Renal pelvis (tissue), 4 donors: ENCODE results near the gene FBXL19. TPM values are rescaled to one million over a fixed set of nuclear protein-coding genes. Genes with fewer than 3 reads are reported as not detected.

Experiments used
- DNase-seq: peaks from one replicate; pipeline ENCODE4 v3.0.0-alpha.2; 2013
- polyA plus RNA-seq, 3 donors: library from polyadenylated mRNA; unstranded; fragments of 120-200 nt; gene quantifications; one replicate each; pipeline ENCODE4 v1.2.1, GENCODE V29; 2013; ENCODE audit not compliant: insufficient read length in 3 of 3

Gene FBXL19
- polyA plus RNA-seq, 3 donors = 32.2 to 35.4 (median 34.8) TPM

- no peak for DNase-seq
Measured at GRCh38 chr16:30944352-30944751, 21.0 kb downstream of the FBXL19 start.

- no peak for DNase-seq
Measured at GRCh38 chr16:30946671-30947540, 23.5 kb downstream of the FBXL19 start.

- DNase-seq = no peak
Measured at GRCh38 chr16:30947541-30947858, 24.1 kb downstream of the FBXL19 start.

GRCh38 chr16:30947859-30948666 lies 24.7 kb downstream of the FBXL19 start:
- peak; percentile 99 for DNase-seq

- DNase-seq = peak; percentile 75
Measured at GRCh38 chr16:30948667-30949649, 25.6 kb downstream of the FBXL19 start, which contains the start of gene ORAI3. Gene ORAI3, plus strand, starts transcription at chr16:30949068. Its CDS starts 222 bp downstream, at chr16:30949290.

GRCh38 chr16:30949650-30950515 lies 26.5 kb downstream of the FBXL19 start:
- peak; percentile 33 for DNase-seq

- DNase-seq = no peak
Measured at GRCh38 chr16:30950516-30951065, 27.2 kb downstream of the FBXL19 start.

GRCh38 chr16:30951193-30951592 lies 27.8 kb downstream of the FBXL19 start:
- no peak for DNase-seq

- no peak for DNase-seq
Measured at GRCh38 chr16:30951750-30952149, 28.4 kb downstream of the FBXL19 start.

GRCh38 chr16:30953111-30953510 lies 29.7 kb downstream of the FBXL19 start:
- no peak for DNase-seq

- DNase-seq = peak; percentile 82
Measured at GRCh38 chr16:30953511-30954124, 30.2 kb downstream of the FBXL19 start.

- no peak for DNase-seq
Measured at GRCh38 chr16:30954993-30955392, 31.6 kb downstream of the FBXL19 start.

- peak; percentile 76 for DNase-seq
Measured at GRCh38 chr16:30956601-30957455, 33.5 kb downstream of the FBXL19 start.

- peak; percentile 96 for DNase-seq
Measured at GRCh38 chr16:30957456-30958174, 34.2 kb downstream of the FBXL19 start, which contains the start of gene SETD1A. Gene SETD1A, plus strand, starts transcription at chr16:30957754. Its CDS starts 978 bp downstream, at chr16:30958732.

GRCh38 chr16:30958175-30959079 lies 35.1 kb downstream of the FBXL19 start:
- peak; percentile 35 for DNase-seq

GRCh38 chr16:30961384-30961783 lies 38.0 kb downstream of the FBXL19 start:
- no peak for DNase-seq
